ENCODE data around the gene PLXNA4. TPM values are rescaled to one million over a fixed set of nuclear protein-coding genes. Genes with fewer than 3 reads are reported as not detected.

Gene PLXNA4
- total RNA-seq, 1 donor from 2014 or later = 5.2 TPM

- no peak for TF ChIP-seq CTCF (IDR thresholded peaks at IDR 0.05; ENCODE audit: unreplicated experiment)
- Mint-ChIP-seq H3K27ac (no peak overlapping the region), H3K4me3 (no peak overlapping the region), H3K4me1 (peaks cover 7% of the 10 kb centered on the region), H3K27me3 (ENCODE audit: low read depth) (peaks cover 61% of the 10 kb centered on the region), H3K9me3 (peaks cover 3% of the 10 kb centered on the region), H3K36me3 (no peaks in the 10 kb centered on the region)
- no peak for DNase-seq (ENCODE audit: low spot score in 2 of 2, unreplicated experiment in 2 of 2)
These were observed 223.5 kb downstream of the PLXNA4 start for GRCh38 chr7:132352800-132353199.

- DNase-seq (ENCODE audit: low spot score in 2 of 2, unreplicated experiment in 2 of 2) = no peak
- peaks cover 3% of the 10 kb centered on the region for H3K9me3 Mint-ChIP-seq
- TF ChIP-seq CTCF (IDR thresholded peaks at IDR 0.05; ENCODE audit: unreplicated experiment) = no peak
- no peak overlapping the region for H3K27ac Mint-ChIP-seq
- H3K4me3 Mint-ChIP-seq = no peak overlapping the region
- no peaks in the 10 kb centered on the region for H3K36me3 Mint-ChIP-seq
- peaks cover 61% of the 10 kb centered on the region for H3K27me3 Mint-ChIP-seq (ENCODE audit: low read depth)
- peaks cover 7% of the 10 kb centered on the region for H3K4me1 Mint-ChIP-seq
These were observed 224.2 kb downstream of the PLXNA4 start for GRCh38 chr7:132351954-132352499.

- no peak for TF ChIP-seq CTCF (IDR thresholded peaks at IDR 0.05; ENCODE audit: unreplicated experiment)
- DNase-seq (ENCODE audit: low spot score in 2 of 2, unreplicated experiment in 2 of 2) = no peak
- H3K4me3 Mint-ChIP-seq = no peak overlapping the region
- peaks cover 60% of the 10 kb centered on the region for H3K27me3 Mint-ChIP-seq (ENCODE audit: low read depth)
- H3K4me1 Mint-ChIP-seq = peaks cover 9% of the 10 kb centered on the region
- H3K27ac Mint-ChIP-seq = no peak overlapping the region
- H3K9me3 Mint-ChIP-seq = peaks cover 3% of the 10 kb centered on the region
- H3K36me3 Mint-ChIP-seq = no peaks in the 10 kb centered on the region
These were observed 225.5 kb downstream of the PLXNA4 start for GRCh38 chr7:132350741-132351140.

GRCh38 chr7:132349075-132349474, 227.2 kb downstream of the PLXNA4 start:
- H3K9me3 Mint-ChIP-seq = peaks cover 3% of the 10 kb centered on the region
- no peak for TF ChIP-seq CTCF (IDR thresholded peaks at IDR 0.05; ENCODE audit: unreplicated experiment)
- no peak overlapping the region for H3K27ac Mint-ChIP-seq
- no peak for DNase-seq (ENCODE audit: low spot score in 2 of 2, unreplicated experiment in 2 of 2)
- no peak overlapping the region for H3K4me3 Mint-ChIP-seq
- no peaks in the 10 kb centered on the region for H3K36me3 Mint-ChIP-seq
- H3K4me1 Mint-ChIP-seq = peaks cover 10% of the 10 kb centered on the region
- H3K27me3 Mint-ChIP-seq (ENCODE audit: low read depth) = peaks cover 61% of the 10 kb centered on the region

- no peak for DNase-seq (ENCODE audit: low spot score in 2 of 2, unreplicated experiment in 2 of 2)
- TF ChIP-seq CTCF (IDR thresholded peaks at IDR 0.05; ENCODE audit: unreplicated experiment) = no peak
- Mint-ChIP-seq H3K9me3 (peaks cover 3% of the 10 kb centered on the region), H3K27me3 (ENCODE audit: low read depth) (peaks cover 60% of the 10 kb centered on the region), H3K27ac (no peak overlapping the region), H3K36me3 (no peaks in the 10 kb centered on the region), H3K4me3 (no peak overlapping the region), H3K4me1 (peaks cover 10% of the 10 kb centered on the region)
These were observed 227.9 kb downstream of the PLXNA4 start for GRCh38 chr7:132348341-132348740.

- TF ChIP-seq CTCF (IDR thresholded peaks at IDR 0.05; ENCODE audit: unreplicated experiment) = no peak
- DNase-seq (ENCODE audit: low spot score in 2 of 2, unreplicated experiment in 2 of 2) = no peak
- Mint-ChIP-seq H3K9me3 (peaks cover 3% of the 10 kb centered on the region), H3K4me3 (no peak overlapping the region), H3K4me1 (peaks cover 8% of the 10 kb centered on the region), H3K27me3 (ENCODE audit: low read depth) (peaks cover 61% of the 10 kb centered on the region), H3K36me3 (no peaks in the 10 kb centered on the region), H3K27ac (no peak overlapping the region)
These were observed 228.4 kb downstream of the PLXNA4 start for GRCh38 chr7:132347858-132348257.
